MCF 10A (cell line): Measurements from ENCODE around the gene GSTA1. TPM values are rescaled to one million over a fixed set of nuclear protein-coding genes. Genes with fewer than 3 reads are reported as not detected.
"Not testable (repeated sequence)": the region's sequence is repeated elsewhere in the genome, so short reads cannot be mapped to it uniquely, and the experiment has no call there.

Source experiments
- BruUV-seq: library from RNA; stranded (reverse); fragments of 400-500 nt; replicated peaks from 2 replicates; lab custom pipeline; 2021; lab: Mats Ljungman, UMichigan
- CTCF ChIA-PET: fragments of 300-600 bp; sonication (Branson Sonifier 250); formaldehyde crosslinking; extraction: SDS; loops from one replicate; lab custom pipeline; 2021; ENCODE audit warnings: antibody characterized with exemption, inconsistent platforms; lab: Yijun Ruan, JAX
- POLR2A ChIA-PET: fragments of 300-600, 350-650 bp; sonication (Branson Sonifier 250); formaldehyde crosslinking; extraction: SDS; loops from one replicate; lab custom pipeline; 2020; ENCODE audit warnings: antibody characterized with exemption, inconsistent platforms; lab: Yijun Ruan, JAX
- DNase-seq: peaks from one replicate; pipeline ENCODE4 v3.0.0-alpha.2; 2018; ENCODE audit not compliant: unreplicated experiment
- H3K27ac Mint-ChIP-seq: one replicate; pipeline ENCODE4 v1.8.0; 2022; ENCODE audit warnings: mild to moderate bottlenecking, low read depth, mixed read lengths; ENCODE audit not compliant: unreplicated experiment
- H3K27me3 Mint-ChIP-seq: one replicate; pipeline ENCODE4 v1.8.0; 2022; ENCODE audit warnings: mixed read lengths; ENCODE audit not compliant: insufficient read depth, unreplicated experiment
- H3K36me3 Mint-ChIP-seq: one replicate; pipeline ENCODE4 v1.8.0; 2022; ENCODE audit warnings: mild to moderate bottlenecking, moderate library complexity, mixed read lengths; ENCODE audit not compliant: insufficient read depth, unreplicated experiment
- H3K4me1 Mint-ChIP-seq: one replicate; pipeline ENCODE4 v1.8.0; 2022; ENCODE audit warnings: mixed read lengths; ENCODE audit not compliant: insufficient read depth, unreplicated experiment
- H3K4me3 Mint-ChIP-seq: one replicate; pipeline ENCODE4 v1.8.0; 2022; ENCODE audit warnings: mild to moderate bottlenecking, moderate library complexity, mixed read lengths; ENCODE audit not compliant: unreplicated experiment
- H3K9me3 Mint-ChIP-seq: one replicate; pipeline ENCODE4 v1.8.0; 2022; ENCODE audit warnings: mixed read lengths; ENCODE audit not compliant: unreplicated experiment
- CTCF ChIP-seq: fragments of 200-600 bp; IDR thresholded peaks from one replicate; pipeline ENCODE4 v1.8.0; 2022; ENCODE audit warnings: antibody characterized with exemption, mild to moderate bottlenecking; ENCODE audit not compliant: unreplicated experiment
- intact Hi-C: fragments of 100-400 bp; cut with micrococcal nuclease; formaldehyde crosslinking; loops from 2 replicates; pipeline ENCODE4 v1.14.1; 2022
- total RNA-seq: library from RNA; stranded (reverse); gene quantifications from 2 replicates; pipeline ENCODE4 v1.2.3, GENCODE V29; 2022

GSTA1 gene
- total RNA-seq, 1 experiment from 2014 or later, result not detected

GRCh38 chr6:52786249-52786956, 17.2 kb downstream of the GSTA1 start:
- no TSS peak for BruUV-seq
- H3K36me3 Mint-ChIP-seq, result no peaks in the 10 kb centered on the region
- no peaks in the 10 kb centered on the region for H3K9me3 Mint-ChIP-seq
- intact Hi-C loops, result no loop called here
- no peaks in the 10 kb centered on the region for H3K27me3 Mint-ChIP-seq
- no peak overlapping the region for H3K27ac Mint-ChIP-seq
- no peaks in the 10 kb centered on the region for H3K4me1 Mint-ChIP-seq
- ChIA-PET POLR2A (no interaction called here), CTCF (interaction anchor here (0.6 to 1.5 kb wide), 2 partner anchors 27 to 29 kb away, joined by 4 to 5 read pairs; no protein-coding TSS in a partner anchor)
- H3K4me3 Mint-ChIP-seq, result no peak overlapping the region
- DNase-seq, result no peak
- TF ChIP-seq CTCF, result no peak

GRCh38 chr6:52782696-52783274, 20.8 kb downstream of the GSTA1 start:
- H3K4me1 Mint-ChIP-seq, H3K36me3 Mint-ChIP-seq, H3K27me3 Mint-ChIP-seq, BruUV-seq, H3K9me3 Mint-ChIP-seq, H3K27ac Mint-ChIP-seq, intact Hi-C loops, CTCF ChIA-PET, H3K4me3 Mint-ChIP-seq: not testable (repeated sequence)
- POLR2A ChIA-PET, result interaction anchor here (0.7 kb wide), 1 partner anchor 207 kb away, joined by 3 read pairs; no protein-coding TSS in a partner anchor
- DNase-seq, result peak; percentile 8

GRCh38 chr6:52782209-52782608, 21.4 kb downstream of the GSTA1 start:
- DNase-seq, H3K4me1 Mint-ChIP-seq, CTCF ChIA-PET, intact Hi-C loops, H3K36me3 Mint-ChIP-seq, H3K9me3 Mint-ChIP-seq, H3K4me3 Mint-ChIP-seq, H3K27ac Mint-ChIP-seq, BruUV-seq: not testable (repeated sequence)
- peaks cover 13% of the 10 kb centered on the region for H3K27me3 Mint-ChIP-seq
- POLR2A ChIA-PET, result interaction anchor here (0.7 kb wide), 1 partner anchor 207 kb away, joined by 3 read pairs; no protein-coding TSS in a partner anchor

- no peaks in the 10 kb centered on the region for H3K4me1 Mint-ChIP-seq
- H3K9me3 Mint-ChIP-seq, result no peaks in the 10 kb centered on the region
- ChIA-PET POLR2A (interaction anchor here (0.8 to 1.1 kb wide), 2 partner anchors 9 to 108 kb away, joined by 3 read pairs; partner anchors contain the start of gene TMEM14A), CTCF (no interaction called here)
- TF ChIP-seq CTCF, result no peak
- no TSS peak for BruUV-seq
- no peak for DNase-seq
- intact Hi-C loops, result no loop called here
- peaks cover 36% of the 10 kb centered on the region for H3K27me3 Mint-ChIP-seq
- no peak overlapping the region for H3K27ac Mint-ChIP-seq
- no peaks in the 10 kb centered on the region for H3K36me3 Mint-ChIP-seq
- H3K4me3 Mint-ChIP-seq, result no peak overlapping the region
Measured at GRCh38 chr6:52779237-52779636, 24.4 kb downstream of the GSTA1 start.

- H3K4me3 Mint-ChIP-seq, BruUV-seq, H3K36me3 Mint-ChIP-seq, intact Hi-C loops, DNase-seq, H3K4me1 Mint-ChIP-seq, CTCF ChIA-PET, POLR2A ChIA-PET, H3K27ac Mint-ChIP-seq, H3K9me3 Mint-ChIP-seq: not testable (repeated sequence)
- peaks cover 40% of the 10 kb centered on the region for H3K27me3 Mint-ChIP-seq
Measured at GRCh38 chr6:52776711-52777351, 26.8 kb downstream of the GSTA1 start.

GRCh38 chr6:52769399-52769798, 34.2 kb downstream of the GSTA1 start:
- H3K9me3 Mint-ChIP-seq, H3K27ac Mint-ChIP-seq, H3K4me1 Mint-ChIP-seq, intact Hi-C loops, BruUV-seq, POLR2A ChIA-PET, H3K36me3 Mint-ChIP-seq, H3K4me3 Mint-ChIP-seq: not testable (repeated sequence)
- CTCF ChIA-PET, result interaction anchor here (0.6 to 1.0 kb wide), 2 partner anchors 45 to 342 kb away, joined by 3 read pairs; no protein-coding TSS in a partner anchor
- peak; percentile 23 for DNase-seq
- peaks cover 19% of the 10 kb centered on the region for H3K27me3 Mint-ChIP-seq

GRCh38 chr6:52767658-52768057, 36.0 kb downstream of the GSTA1 start:
- BruUV-seq, POLR2A ChIA-PET: not testable (repeated sequence)

More at GRCh38 chr6:52767658-52768057, 36.0 kb downstream of the GSTA1 start:
- DNase-seq, CTCF ChIA-PET, H3K4me1 Mint-ChIP-seq, H3K27ac Mint-ChIP-seq, H3K4me3 Mint-ChIP-seq, H3K9me3 Mint-ChIP-seq, H3K36me3 Mint-ChIP-seq, intact Hi-C loops: not testable (repeated sequence)
- H3K27me3 Mint-ChIP-seq, result peaks cover 13% of the 10 kb centered on the region
